IPS-18a (cell line): ENCODE measurements around the gene STON2.

Source experiments
- H3K27ac ChIP-seq: one replicate; pipeline ENCODE4 v1.5.1; 2013; ENCODE audit warnings: low read length
- H3K27me3 ChIP-seq: one replicate; pipeline ENCODE4 v1.6.1; 2013; ENCODE audit warnings: mild to moderate bottlenecking, low read length; ENCODE audit not compliant: control insufficient read depth, insufficient read depth
- H3K36me3 ChIP-seq: one replicate; pipeline ENCODE4 v1.6.1; 2013; ENCODE audit warnings: low read depth, low read length; ENCODE audit not compliant: control insufficient read depth
- H3K4me1 ChIP-seq: one replicate; pipeline ENCODE4 v1.6.1; 2013; ENCODE audit warnings: low read depth, low read length; ENCODE audit not compliant: control insufficient read depth
- H3K4me3 ChIP-seq: one replicate; pipeline ENCODE4 v1.5.1; 2013; ENCODE audit warnings: low read length
- H3K9ac ChIP-seq: one replicate; pipeline ENCODE4 v1.6.1; 2013; ENCODE audit warnings: mild to moderate bottlenecking, low read length, moderate library complexity
- H3K9me3 ChIP-seq: one replicate; pipeline ENCODE4 v1.6.1; 2013; ENCODE audit warnings: low read depth, low read length; ENCODE audit not compliant: control insufficient read depth

STON2 gene

DNA sequence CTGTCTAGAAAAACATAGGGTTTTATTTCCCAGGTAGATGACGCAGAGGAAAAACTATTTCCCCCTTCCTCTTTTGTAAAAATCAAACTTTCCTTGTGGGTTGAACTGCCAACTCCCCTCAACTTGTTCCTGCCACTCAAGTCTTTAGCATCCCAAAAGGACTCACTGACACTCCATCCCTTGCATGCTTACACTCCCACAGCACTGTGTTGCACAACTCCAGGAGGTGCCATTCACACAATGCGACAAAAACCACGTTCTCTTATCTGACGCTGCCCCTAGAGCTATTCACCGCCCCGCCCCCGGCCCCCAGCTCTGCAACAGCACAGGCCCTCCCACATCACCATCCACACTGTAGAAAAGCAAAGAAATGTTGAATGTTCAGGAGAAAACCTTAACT lies 16.9 kb upstream of the STON2 start:
- H3K4me3 ChIP-seq = no peak overlapping the region
- H3K27ac ChIP-seq = no peak overlapping the region
- H3K36me3 ChIP-seq = no peaks in the 10 kb centered on the region
- no peak overlapping the region for H3K9ac ChIP-seq
- H3K27me3 ChIP-seq = no peaks in the 10 kb centered on the region
- H3K4me1 ChIP-seq = no peaks in the 10 kb centered on the region
- H3K9me3 ChIP-seq = no peaks in the 10 kb centered on the region

DNA sequence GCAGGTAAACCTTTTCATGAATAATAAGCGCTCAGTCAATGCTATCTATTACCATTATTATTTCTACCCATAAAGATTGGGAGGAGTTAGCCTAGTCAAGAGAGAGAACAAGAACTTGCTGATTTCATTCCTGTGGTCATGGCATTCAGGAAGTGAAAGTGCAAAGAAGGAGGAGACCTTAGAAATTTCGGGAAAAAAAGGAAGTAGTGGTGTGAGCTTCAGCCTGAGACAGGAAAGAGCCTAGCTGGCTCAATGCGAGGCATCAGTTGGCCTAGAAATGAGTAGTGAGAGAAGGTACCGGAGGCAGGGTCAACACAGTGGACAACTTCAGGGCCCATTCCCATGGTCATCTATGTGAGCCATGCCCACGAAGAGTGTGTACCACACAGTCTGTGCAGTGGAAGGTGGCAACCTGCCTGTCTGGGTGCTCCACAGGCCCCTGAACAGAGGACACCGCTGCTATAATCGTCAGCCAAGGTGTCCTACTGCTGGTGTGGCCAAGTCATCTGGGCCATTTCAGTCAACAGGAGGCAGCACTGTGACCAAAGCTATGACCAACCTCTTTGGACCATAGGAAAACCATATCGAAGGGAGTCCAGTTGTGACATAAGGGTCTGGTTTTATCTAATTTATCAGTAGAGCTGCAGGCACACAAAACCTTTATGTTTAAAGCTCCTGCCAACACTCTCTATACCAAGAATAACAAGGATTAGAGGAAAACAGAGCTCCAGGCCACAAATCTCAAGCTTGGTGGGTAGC lies 16.2 kb upstream of the STON2 start:
- Histone ChIP-seq H3K4me1 (no peaks in the 10 kb centered on the region), H3K36me3 (no peaks in the 10 kb centered on the region), H3K27ac (no peak overlapping the region), H3K9me3 (no peaks in the 10 kb centered on the region), H3K4me3 (no peak overlapping the region), H3K9ac (no peak overlapping the region), H3K27me3 (no peaks in the 10 kb centered on the region)

DNA sequence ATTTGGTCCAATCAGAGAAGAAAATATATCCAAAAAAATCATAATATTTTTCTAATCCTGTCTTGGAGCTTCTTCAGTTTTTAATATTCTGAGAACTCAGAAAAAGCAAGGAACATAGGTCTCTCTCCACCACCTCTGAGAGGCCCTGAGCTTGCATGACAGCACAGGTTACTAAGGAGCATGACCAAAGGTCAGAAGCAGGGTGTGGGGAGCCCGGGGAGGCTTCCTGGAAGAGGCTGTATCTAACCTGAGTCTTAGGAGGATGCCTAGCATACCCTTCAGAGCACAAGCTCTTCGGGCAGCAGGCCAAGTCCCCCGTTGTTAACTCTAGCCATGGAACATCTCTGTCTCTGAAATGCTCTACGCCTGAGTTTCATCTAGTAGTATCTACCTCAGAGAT lies 15.7 kb upstream of the STON2 start:
- no peaks in the 10 kb centered on the region for H3K9me3 ChIP-seq
- no peak overlapping the region for H3K27ac ChIP-seq
- no peaks in the 10 kb centered on the region for H3K36me3 ChIP-seq
- no peak overlapping the region for H3K9ac ChIP-seq
- no peaks in the 10 kb centered on the region for H3K27me3 ChIP-seq
- no peak overlapping the region for H3K4me3 ChIP-seq
- no peaks in the 10 kb centered on the region for H3K4me1 ChIP-seq

- H3K36me3 ChIP-seq = no peaks in the 10 kb centered on the region
- H3K4me3 ChIP-seq = no peak overlapping the region
- no peaks in the 10 kb centered on the region for H3K27me3 ChIP-seq
- no peaks in the 10 kb centered on the region for H3K4me1 ChIP-seq
- no peaks in the 10 kb centered on the region for H3K9me3 ChIP-seq
- H3K27ac ChIP-seq = no peak overlapping the region
- no peak overlapping the region for H3K9ac ChIP-seq
Measured at GRCh38 chr14:81414123-81414522, 14.0 kb upstream of the STON2 start.

- Histone ChIP-seq H3K27me3 (no peaks in the 10 kb centered on the region), H3K9me3 (no peaks in the 10 kb centered on the region)
Measured at GRCh38 chr14:81412779-81413178, 12.7 kb upstream of the STON2 start.

DNA sequence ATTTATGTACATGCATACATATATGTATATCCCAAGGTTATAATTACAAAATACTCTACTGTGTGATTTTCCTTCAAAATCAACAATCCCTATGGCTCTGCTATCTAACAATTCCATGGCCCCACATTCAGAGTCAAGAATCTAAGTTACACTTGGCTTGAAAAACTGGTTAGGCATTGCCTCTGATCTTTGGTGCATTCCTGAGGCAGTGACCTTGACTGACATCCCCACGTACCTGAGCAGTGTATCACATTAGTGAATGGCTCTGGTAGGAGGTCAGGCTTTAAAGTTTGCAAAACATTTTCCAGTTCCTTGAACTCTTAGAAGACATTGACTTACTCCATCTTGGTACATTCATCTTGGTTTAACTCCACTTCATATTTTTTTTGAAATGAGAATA lies 8.5 kb upstream of the STON2 start:
- H3K27ac ChIP-seq = no peak overlapping the region
- no peaks in the 10 kb centered on the region for H3K36me3 ChIP-seq

More at GRCh38 chr14:81412779-81413178, 12.7 kb upstream of the STON2 start:
- no peaks in the 10 kb centered on the region for H3K36me3 ChIP-seq
- no peak overlapping the region for H3K4me3 ChIP-seq
- no peaks in the 10 kb centered on the region for H3K4me1 ChIP-seq
- H3K9ac ChIP-seq = no peak overlapping the region
- H3K27ac ChIP-seq = no peak overlapping the region

DNA sequence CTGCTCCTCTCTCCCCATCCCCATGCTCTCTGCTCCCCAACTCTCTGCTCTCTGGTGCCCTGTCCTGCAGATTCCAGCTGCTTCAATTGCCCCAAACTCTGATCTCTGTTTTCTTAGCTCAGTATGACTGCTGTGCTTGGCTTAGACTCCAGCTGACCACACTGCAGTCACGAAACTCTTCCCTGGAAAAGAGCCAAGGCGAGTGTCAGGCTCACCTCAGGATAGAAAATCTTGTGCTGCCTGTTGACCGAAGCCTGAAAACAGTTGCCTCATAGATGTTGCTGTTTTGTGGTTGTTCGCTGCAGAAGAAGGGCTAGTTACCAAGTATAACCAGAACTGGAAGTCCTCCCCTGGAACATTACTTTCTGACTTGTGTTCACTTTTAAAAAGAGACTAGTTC lies 6.7 kb upstream of the STON2 start:
- Histone ChIP-seq H3K4me3 (no peak overlapping the region), H3K27me3 (no peaks in the 10 kb centered on the region), H3K27ac (no peak overlapping the region), H3K36me3 (no peaks in the 10 kb centered on the region), H3K9me3 (no peaks in the 10 kb centered on the region), H3K9ac (no peak overlapping the region), H3K4me1 (no peaks in the 10 kb centered on the region)

More for the DNA sequence above, 8.5 kb upstream of the STON2 start:
- Histone ChIP-seq H3K27me3 (no peaks in the 10 kb centered on the region), H3K9ac (no peak overlapping the region), H3K9me3 (no peaks in the 10 kb centered on the region), H3K4me3 (no peak overlapping the region), H3K4me1 (no peaks in the 10 kb centered on the region)

- Histone ChIP-seq H3K9ac (no peak overlapping the region), H3K4me1 (peaks cover 5% of the 10 kb centered on the region), H3K4me3 (no peak overlapping the region), H3K9me3 (no peaks in the 10 kb centered on the region), H3K27ac (no peak overlapping the region), H3K36me3 (peaks cover 11% of the 10 kb centered on the region), H3K27me3 (no peaks in the 10 kb centered on the region)
Measured at GRCh38 chr14:81402123-81402495, 2.0 kb upstream of the STON2 start.

- Histone ChIP-seq H3K9ac (no peak overlapping the region), H3K4me3 (no peak overlapping the region), H3K4me1 (peaks cover 5% of the 10 kb centered on the region), H3K27me3 (no peaks in the 10 kb centered on the region), H3K9me3 (no peaks in the 10 kb centered on the region), H3K36me3 (peaks cover 11% of the 10 kb centered on the region), H3K27ac (no peak overlapping the region)
Measured at GRCh38 chr14:81401420-81402122, 1.4 kb upstream of the STON2 start.

DNA sequence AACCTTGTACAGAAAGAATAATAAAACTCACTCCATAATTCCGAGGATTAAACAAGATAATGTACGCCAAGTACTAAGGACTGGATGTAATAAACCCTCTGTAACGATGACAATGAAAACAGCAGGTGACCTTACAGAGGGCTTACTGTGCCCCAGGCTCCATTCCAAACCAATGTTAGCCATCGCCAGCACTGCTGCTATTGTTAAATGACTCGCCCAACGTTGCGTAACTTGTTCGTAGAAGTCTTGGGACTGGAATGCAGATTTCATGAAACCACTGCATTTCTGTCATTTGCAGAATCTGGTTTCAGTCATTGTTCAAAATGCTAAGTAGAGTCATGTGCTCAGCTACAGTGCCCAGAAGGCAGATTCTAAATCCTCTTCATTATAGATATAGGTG lies 728 bp upstream of the STON2 start:
- Histone ChIP-seq H3K4me3 (no peak overlapping the region), H3K9ac (no peak overlapping the region), H3K27ac (no peak overlapping the region), H3K4me1 (peaks cover 5% of the 10 kb centered on the region), H3K9me3 (no peaks in the 10 kb centered on the region), H3K36me3 (peaks cover 14% of the 10 kb centered on the region), H3K27me3 (no peaks in the 10 kb centered on the region)

DNA sequence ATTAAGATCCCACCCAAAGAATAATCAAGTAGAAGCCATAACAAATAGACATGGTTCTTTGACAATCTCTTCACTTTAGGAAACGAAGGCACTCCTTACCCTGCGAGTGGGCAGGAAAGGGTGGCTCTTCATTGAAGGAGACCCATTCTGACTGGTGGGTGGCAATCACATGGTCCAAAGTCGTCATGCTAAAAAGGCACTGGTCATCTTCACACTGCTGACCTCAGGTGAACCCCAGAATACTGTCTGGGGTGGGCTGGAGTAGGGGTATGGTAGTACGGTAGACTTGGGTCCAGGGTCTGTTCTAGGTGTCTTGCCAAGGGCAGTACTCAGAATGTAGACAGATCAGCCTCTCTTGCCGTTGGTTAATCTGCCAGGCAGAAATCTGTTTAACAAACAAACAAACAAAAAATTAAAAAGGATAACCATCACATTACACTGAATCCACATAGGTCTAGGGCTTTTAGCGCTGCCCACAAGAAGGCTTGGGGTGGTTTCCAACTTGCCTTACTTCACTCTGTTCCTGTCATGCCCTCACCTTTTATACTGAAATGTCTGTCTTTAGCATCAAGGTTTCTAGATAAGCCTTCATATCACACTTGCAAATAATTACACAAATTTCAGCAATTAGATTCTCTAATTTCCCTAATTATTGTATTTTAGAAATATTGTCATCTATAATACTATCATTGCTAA lies 1.8 kb downstream of the STON2 start:
- no peak overlapping the region for H3K9ac ChIP-seq
- no peaks in the 10 kb centered on the region for H3K9me3 ChIP-seq
- peaks cover 29% of the 10 kb centered on the region for H3K36me3 ChIP-seq
- H3K4me3 ChIP-seq = no peak overlapping the region
- no peak overlapping the region for H3K27ac ChIP-seq
- no peaks in the 10 kb centered on the region for H3K27me3 ChIP-seq
- peaks cover 5% of the 10 kb centered on the region for H3K4me1 ChIP-seq
